GM21360 (cell line): ENCODE measurements around the gene CEP85L.
"Not testable (repeated sequence)": the region's sequence is repeated elsewhere in the genome, so short reads cannot be mapped to it uniquely, and the experiment has no call there.

Experiments
- ATAC-seq: cut with Tn5 transposase; IDR thresholded peaks from one replicate; pipeline ENCODE4 v1.9.1; 2021; ENCODE audit warnings: mild to moderate bottlenecking, moderate library complexity; ENCODE audit not compliant: unreplicated experiment

The CEP85L gene

GRCh38 chr6:118436482-118436881 lies 214.9 kb downstream of the CEP85L start:
- no peak for ATAC-seq

GRCh38 chr6:118434147-118434546 lies 217.2 kb downstream of the CEP85L start:
- not testable (repeated sequence) for ATAC-seq

- not testable (repeated sequence) for ATAC-seq
These were observed 230.1 kb downstream of the CEP85L start for GRCh38 chr6:118421312-118421711.

GRCh38 chr6:118419448-118420394 lies 231.7 kb downstream of the CEP85L start:
- no peak for ATAC-seq
